Stimulated activated CD8-positive, alpha-beta memory T cell treated with anti-CD3 and anti-CD28 coated beads, Interleukin-4, amount 100 ng/mL, for 4 hours (primary cell): ENCODE data around the gene GALNT14.

Source experiments
- DNase-seq, 2 donors: peaks; one replicate each; pipeline ENCODE4 v3.0.0-alpha.2; 2020; ENCODE audit warnings: low read depth in 2 of 2, low spot score in 1 of 2

GALNT14 gene

DNA sequence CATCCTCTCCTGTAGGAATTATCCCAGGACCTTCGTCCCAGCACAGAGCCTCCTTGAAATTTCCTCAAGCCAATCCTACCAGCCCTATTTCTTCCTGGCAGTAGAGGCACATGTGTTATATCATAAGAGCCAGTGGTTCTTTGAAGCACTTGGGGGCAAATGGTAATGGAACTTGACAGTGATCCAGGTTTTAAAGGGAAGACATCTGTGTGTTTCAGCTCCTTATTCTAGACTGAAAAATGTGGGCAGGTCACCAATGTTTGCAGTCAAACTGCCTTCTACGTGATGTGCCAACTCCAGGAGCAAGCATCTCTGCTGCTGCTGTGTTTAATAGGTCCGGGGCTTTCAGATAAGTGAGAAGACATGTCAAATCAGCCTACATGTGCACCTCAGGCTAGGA is 157.1 kb downstream of the GALNT14 start:
- DNase-seq = no peak

- DNase-seq = no peak
These were observed 158.4 kb downstream of the GALNT14 start for GRCh38 chr2:30979822-30980245.

DNA sequence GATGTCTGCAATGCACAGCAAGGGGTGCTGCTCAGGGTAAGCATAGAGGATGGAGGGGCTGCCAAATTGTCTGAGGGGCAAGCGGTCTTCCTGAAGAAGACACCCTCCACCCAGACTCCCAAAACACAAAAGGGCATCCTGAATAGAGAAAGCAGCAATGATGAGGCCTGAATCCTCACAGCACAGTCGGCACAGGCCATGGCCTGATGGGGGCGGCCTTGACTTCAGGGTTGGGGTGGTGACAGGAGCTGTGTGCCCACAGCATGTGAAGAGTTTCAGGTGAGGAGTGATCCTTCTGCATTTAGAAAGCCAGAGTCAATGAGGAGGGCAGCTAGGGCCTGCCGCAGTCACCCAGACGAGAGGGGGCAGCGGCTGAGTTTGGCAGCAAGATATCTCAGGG is 159.4 kb downstream of the GALNT14 start:
- DNase-seq = no peak

- DNase-seq = no peak
These were observed 160.2 kb downstream of the GALNT14 start for GRCh38 chr2:30978044-30978443.

DNA sequence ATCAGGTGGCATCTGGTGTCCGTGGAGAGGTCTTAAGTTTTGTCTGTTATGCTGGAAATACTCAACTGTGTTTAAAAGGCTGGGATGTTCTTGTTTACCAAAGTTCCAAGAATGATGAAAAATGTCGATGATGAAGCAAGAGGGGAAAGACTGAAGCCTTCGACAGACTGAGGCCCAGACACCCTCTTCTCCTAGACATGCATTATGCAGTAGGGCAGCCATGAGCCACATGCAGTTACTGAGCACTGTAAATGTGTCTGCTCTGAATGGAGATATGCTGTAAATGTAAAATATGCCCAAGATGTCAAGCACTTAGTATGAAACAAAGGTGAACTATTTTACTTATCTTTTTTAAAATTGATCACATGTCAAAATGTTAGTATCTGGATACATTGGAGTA is 163.1 kb downstream of the GALNT14 start:
- DNase-seq = no peak

DNA sequence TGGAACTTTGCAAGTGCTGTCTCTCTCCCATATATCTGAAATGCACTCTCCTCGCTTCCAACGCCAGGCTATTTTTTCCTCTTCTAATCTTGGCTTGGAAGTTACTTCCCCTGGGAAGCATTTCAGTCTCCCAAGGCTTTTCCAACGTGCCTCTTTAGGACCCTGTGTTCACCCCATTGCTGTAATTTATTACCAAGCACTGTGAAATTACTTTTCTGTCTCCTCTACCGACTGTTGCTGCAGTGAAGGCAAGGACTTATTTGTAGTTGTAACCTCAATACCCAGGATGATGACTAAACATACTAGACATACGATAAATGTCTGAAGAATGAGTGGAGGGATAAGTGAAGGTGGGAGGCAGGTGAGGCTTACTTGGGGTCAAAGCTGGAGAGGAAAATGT is 163.7 kb downstream of the GALNT14 start:
- no peak for DNase-seq

GRCh38 chr2:30974092-30974491 is 164.1 kb downstream of the GALNT14 start:
- DNase-seq = no peak

DNA sequence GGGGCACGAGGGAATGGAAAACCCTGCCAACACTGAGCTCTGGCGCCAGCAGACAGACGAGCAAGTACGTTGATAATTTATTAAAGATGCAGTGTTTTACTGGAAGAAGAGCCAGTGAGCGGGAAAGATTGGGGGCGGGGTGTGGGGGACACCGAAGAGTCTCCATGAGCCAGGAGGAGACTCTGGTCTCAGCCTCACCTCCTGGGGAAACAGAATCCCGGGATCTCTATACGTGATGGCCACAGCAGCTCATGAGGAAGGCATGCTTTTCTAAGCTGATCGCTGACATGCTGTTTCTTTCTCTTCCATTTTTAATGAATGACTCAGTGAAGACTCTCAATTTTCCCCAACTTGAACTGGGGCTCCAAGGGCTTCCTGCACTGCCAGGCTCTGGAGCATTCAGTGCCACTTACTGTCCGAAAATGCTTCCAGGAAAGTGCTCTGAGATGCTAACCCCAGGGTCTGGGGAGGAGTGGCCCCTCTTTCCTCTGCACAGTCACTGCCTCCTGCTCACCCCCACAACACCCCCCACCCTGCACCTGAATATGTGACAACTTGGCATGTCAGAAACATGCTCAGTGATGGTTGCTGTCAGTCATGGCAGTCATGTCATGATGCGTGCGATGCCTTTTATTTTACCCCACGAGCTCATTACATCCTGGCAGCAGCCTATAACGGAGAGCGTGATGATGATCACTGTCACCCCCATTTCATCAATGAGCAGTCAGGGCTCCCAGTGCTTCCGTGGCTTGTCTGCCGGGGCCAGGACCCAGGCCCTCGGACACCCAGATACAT is 166.8 kb downstream of the GALNT14 start:
- DNase-seq = no peak

- no peak for DNase-seq
These were observed 169.4 kb downstream of the GALNT14 start for GRCh38 chr2:30968660-30969397.

DNA sequence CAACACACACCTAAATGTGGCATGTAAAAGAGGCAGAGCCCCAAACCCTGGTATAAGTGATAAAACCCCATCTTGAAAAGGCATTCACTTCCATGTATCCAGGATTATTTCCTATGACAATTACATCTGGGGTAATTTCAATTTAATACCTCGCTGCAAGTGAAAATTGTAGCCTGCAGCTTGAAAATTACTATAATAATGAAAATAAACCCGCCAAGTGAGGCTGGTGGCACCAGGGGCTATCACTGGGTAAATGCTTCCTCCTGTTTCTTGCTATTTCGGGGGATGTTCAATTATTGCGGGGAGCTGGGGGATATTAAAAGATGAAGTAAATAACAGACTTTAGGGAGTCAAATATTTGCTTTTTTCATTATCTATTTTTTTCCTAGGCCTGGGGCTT is 171.5 kb downstream of the GALNT14 start:
- no peak for DNase-seq

- DNase-seq = no peak
These were observed 173.2 kb downstream of the GALNT14 start for GRCh38 chr2:30965022-30965531.

DNA sequence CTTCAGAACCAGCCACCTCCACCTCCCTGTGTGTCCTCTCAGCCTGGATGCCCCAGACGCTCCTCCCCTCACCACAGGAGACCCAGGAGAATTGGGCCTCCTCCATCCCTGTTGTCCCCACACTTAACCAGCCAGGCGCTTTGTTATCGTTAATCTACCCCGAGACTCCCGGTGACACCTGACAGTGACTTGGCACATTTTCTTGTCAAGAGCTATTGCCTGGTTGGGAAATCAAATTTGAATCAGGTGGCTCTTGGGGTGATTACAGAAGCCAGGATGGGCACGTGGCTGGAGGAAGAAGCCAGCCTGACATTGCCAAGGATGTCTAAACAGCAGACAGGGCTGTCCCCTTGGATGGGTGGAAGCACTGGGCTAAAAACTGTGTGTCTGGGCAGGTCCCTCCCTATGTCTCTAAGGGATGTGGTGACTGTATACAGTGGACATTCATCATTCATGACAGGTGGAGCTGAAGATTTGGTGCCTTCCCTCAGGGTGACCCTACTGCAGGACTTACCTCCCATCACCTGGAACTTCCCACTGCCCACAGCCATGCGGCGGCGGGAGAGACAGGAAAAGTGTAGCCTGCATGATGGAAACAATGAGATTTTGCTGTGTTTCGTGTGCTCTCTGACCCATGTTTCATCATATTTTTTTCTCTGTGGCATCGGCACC is 173.8 kb downstream of the GALNT14 start:
- no peak for DNase-seq

GRCh38 chr2:30963184-30963583 is 175.1 kb downstream of the GALNT14 start:
- DNase-seq = no peak

DNA sequence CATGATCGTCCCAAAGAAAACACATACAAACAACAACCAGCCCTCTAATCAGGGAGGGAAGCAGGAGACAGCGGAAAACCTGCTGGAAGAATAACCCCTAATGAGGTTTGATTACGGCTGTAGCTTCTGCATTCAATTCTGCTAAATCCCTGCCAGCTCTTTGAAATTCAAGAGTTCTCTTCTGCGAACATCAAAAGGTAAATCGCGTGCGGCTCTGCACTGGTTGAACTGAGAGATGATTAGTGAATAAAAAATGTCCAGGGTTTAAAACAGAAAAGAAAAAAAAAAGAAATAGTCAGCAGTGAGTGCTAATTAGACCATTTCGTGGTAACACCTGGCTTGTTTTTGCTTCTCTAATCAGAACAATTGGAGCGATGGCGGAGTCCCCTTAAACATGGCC is 178.0 kb downstream of the GALNT14 start:
- DNase-seq = no peak

DNA sequence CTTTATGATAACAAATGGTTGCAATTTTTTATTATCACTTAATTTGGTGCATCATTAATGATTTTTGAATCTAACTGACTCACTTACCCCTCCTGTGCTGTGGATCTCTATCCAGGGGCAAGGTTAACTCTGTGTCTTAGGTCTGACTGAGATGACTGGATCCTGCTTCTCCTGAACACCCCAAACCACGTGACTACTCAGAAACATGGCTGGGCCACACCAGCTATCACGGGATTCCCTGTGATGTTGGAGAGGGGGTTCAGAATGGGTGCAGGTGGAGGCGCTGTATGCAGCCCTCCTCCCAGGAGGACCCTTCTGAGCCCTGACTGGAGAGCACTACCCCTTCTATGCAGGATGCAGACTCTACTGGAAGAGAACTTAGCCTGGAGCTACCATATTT is 178.6 kb downstream of the GALNT14 start:
- no peak for DNase-seq

- no peak for DNase-seq
These were observed 179.3 kb downstream of the GALNT14 start for GRCh38 chr2:30958918-30959265.

GRCh38 chr2:30958193-30958917 is 179.9 kb downstream of the GALNT14 start:
- no peak for DNase-seq

DNA sequence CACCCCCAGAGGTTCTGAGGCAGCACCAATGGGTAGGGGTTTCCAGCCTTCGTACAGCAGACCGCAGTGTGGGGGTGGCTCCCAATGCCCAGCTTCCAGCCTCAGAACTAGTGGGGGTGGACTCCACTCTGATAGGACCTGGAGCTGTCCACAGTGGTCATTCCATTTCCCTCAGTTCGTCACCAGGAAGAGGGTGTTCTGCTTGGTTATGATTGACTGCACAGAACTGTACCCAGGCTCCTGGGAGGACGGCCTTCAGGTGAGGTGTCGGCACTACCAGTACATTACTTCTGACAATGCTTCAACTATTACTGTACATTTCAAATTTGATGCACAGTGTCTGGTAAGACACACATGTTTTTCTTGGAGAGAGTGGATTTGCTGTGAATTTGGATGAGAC is 180.6 kb downstream of the GALNT14 start:
- no peak for DNase-seq

- DNase-seq = no peak
These were observed 181.2 kb downstream of the GALNT14 start for GRCh38 chr2:30956995-30957394.

- no peak for DNase-seq
These were observed 182.6 kb downstream of the GALNT14 start for GRCh38 chr2:30955516-30956132.

DNA sequence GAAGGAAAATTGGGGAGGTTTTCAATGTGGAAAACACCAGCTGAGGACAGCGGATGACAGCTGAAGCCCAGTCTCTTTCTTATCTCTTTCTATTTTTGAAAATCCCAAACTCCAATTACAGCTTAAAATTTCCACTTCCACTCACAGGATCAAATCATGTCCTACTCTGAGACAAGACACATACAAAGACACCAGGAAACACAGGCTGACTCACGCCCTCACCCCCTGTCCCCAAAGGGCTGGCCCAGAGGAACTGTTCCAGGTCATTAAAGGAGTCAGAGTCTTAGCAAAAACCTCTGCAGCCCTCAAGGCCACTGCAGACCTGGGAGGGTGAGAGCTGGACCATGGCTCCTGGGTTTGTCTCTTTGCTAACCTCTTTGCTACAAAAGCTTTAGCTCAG is 187.9 kb downstream of the GALNT14 start:
- no peak for DNase-seq
